ENCODE data around the gene PAN3.

- no peak for TF ChIP-seq ZBTB8A (tag by site-specific recombination; IDR thresholded peaks at IDR 0.05)
- TF ChIP-seq ZNF623 (tag by site-specific recombination; IDR thresholded peaks at IDR 0.05), result no peak
- no peak for TF ChIP-seq CTCF (tag by site-specific recombination; IDR thresholded peaks at IDR 0.05)
- no peak for TF ChIP-seq ZNF146 (tag by site-specific recombination; IDR thresholded peaks at IDR 0.05)
- no peak for TF ChIP-seq SP2 (tag by site-specific recombination; IDR thresholded peaks at IDR 0.05)
These were observed 175.2 kb downstream of the PAN3 start for GRCh38 chr13:28313579-28313978.

All from HEK293 (cell line).